GM18498 (cell line): ENCODE measurements around the gene ESPN.
"Not testable (repeated sequence)": the region's sequence is repeated elsewhere in the genome, so short reads cannot be mapped to it uniquely, and the experiment has no call there.

ENCODE experiments used
- ATAC-seq: cut with Tn5 transposase; IDR thresholded peaks from one replicate; pipeline ENCODE4 v1.9.1; 2021; ENCODE audit warnings: mild to moderate bottlenecking, moderate library complexity; ENCODE audit not compliant: unreplicated experiment

ESPN gene, protein sequence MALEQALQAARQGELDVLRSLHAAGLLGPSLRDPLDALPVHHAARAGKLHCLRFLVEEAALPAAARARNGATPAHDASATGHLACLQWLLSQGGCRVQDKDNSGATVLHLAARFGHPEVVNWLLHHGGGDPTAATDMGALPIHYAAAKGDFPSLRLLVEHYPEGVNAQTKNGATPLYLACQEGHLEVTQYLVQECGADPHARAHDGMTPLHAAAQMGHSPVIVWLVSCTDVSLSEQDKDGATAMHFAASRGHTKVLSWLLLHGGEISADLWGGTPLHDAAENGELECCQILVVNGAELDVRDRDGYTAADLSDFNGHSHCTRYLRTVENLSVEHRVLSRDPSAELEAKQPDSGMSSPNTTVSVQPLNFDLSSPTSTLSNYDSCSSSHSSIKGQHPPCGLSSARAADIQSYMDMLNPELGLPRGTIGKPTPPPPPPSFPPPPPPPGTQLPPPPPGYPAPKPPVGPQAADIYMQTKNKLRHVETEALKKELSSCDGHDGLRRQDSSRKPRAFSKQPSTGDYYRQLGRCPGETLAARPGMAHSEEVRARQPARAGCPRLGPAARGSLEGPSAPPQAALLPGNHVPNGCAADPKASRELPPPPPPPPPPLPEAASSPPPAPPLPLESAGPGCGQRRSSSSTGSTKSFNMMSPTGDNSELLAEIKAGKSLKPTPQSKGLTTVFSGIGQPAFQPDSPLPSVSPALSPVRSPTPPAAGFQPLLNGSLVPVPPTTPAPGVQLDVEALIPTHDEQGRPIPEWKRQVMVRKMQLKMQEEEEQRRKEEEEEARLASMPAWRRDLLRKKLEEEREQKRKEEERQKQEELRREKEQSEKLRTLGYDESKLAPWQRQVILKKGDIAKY

DNA sequence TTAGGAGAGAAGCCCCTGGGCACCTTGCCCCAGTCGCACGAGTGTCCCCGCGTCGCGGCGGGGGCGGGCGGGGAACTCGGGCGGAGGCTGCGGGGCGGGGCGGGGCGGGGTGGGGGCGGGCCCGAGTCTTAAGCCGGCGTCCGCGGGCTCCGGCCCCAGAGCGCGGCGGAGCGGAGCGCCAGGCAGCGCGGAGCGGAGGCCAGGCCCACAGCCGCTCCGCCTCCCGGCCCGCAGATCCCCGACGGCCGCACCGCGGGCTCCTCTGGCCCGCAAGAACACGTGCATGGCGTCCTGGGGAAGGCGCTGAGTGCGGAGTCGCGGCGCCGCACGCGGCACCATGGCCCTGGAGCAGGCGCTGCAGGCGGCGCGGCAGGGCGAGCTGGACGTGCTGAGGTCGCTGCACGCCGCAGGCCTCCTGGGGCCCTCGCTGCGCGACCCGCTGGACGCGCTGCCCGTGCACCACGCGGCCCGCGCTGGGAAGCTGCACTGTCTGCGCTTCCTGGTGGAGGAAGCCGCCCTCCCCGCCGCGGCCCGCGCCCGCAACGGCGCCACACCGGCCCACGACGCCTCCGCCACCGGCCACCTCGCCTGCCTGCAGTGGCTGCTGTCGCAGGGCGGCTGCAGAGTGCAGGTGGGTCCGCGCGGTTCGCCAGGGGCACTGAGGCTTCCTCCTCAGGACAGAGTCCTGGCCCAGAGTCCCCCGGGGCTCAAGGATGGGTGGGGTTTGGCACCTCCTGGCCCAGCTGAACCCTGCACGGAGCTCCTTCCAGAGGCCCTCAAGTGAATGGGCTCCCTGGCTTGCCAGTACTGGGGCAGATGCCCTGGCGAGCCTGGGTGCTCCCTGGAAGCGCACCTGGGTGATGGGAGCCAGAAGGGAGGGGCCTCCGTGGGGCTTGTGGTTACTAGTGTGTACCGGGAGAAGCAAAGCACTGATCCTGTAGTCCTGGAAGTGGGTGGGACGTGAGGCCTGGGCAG is at the start of gene ESPN:
ESPN (plus strand) TSS at position 158 of the 975 bp plus-strand sequence; CDS start at position 338, 180 bp downstream.
- no peak for ATAC-seq

GRCh38 chr1:6378096-6378746 is 46.4 kb upstream of the ESPN start:
- ATAC-seq, result no peak

DNA sequence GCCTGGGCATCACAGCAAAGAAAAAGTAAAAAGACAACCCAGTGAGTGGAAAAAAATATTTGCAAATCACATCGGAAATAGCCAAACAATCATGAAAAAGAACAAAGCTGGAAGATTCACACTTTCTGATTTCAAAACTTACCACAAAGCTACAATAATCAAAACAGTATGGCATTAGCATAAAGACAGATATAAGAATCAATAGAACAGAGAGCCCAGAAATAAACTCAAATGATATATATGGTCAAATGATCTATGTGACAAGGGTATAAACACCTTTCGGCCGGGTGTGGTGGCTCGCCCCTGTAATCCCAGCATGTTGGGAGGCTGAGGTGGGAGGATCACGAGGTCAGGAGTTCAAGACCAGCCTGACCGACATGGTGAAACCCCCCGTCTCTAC is 44.5 kb upstream of the ESPN start:
- ATAC-seq, result no peak

DNA sequence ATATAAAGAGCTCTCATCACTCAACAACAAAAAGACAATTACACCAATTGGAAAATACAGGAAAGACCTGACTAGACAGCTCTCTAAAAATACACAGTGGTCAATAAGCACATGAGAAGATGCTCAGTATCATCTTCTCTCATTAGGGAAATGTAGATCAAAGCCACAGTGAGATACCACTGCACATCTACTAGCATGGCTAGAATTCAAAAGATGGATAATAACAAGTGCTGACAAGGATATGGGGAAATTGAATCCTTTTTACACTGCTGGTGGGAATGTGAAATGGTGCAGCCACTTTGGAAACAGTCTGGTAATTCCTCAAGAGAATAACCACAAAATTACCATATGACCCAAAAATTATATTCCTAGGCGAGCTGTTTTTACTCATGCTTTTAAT is 40.4 kb upstream of the ESPN start:
- no peak for ATAC-seq

GRCh38 chr1:6384962-6385361 is 39.6 kb upstream of the ESPN start:
- ATAC-seq, result no peak

- ATAC-seq, result no peak
These were observed 38.9 kb upstream of the ESPN start for GRCh38 chr1:6385488-6386191.

GRCh38 chr1:6386371-6386949 is 38.1 kb upstream of the ESPN start:
- ATAC-seq, result no peak

- no peak for ATAC-seq
These were observed 34.6 kb upstream of the ESPN start for GRCh38 chr1:6389971-6390370.

DNA sequence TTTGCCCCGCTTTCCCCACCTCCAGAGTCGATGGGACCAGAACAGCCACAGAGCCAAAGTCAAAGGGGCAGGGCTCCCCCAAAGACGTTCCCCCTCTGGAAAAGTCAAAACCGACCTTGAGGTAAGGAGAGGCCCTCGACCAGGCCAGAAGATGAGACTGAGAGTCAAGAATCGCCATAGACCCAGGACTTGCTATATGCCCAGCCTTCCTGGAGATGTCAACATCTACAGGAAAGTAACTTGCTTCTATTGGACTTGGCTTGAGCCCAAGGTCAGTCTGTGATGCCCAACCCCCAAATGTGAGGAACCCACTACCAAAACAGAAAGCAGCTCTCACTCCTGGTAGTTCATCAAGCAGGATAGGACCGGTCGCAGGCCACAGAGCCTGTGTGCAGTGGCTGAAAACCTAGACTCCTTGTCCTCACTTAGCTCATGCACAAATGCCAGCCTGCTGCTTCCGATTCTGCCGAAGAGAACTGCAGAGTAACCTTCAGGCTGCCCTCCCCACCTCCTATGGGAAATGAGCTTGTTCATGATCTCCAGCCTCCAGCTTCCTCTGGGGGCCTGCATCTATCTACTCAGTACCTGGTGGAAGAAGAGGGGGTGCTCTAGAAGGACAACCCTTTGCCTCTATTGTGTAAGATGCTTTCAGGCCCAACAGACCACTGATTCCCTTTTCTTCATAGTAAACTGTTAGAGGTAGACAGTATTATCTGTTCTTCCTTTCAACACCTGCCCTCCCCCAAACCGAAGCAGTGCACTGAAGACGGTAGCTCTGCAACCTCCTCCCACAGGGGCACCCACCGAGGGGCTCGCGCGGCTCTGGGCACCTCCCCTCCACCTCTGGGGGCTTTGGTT is 32.4 kb upstream of the ESPN start:
- no peak for ATAC-seq

DNA sequence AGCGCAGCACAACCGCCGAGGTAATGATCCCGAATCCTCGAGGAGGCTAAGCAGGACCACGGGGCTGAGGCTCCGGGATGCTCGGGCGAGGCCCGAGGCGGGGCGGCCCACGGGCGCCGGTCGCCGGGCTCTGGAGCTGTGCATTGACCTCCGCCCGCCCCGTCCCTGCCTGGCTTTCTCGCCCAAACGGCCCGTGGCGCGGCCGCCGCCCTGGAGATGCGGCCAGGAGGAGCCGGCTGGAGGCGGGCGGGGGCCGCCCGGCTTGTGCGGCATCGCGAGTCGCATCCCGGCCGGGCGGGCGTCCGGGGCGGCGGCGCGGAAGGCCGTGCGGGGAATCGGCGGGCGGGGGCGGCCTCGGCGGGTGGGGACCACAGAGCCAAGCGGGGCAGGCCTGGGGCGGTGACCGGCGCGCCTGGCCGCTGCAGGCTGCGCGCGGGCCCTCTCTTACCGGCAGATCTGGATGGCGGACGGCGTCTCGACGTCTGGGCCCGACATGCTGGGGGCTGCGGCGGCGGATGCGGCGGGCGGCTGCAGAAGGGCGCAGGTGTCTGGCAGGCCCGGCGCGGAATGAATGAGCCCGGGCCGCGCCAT is 31.7 kb upstream of the ESPN start:
- peak; percentile 16 for ATAC-seq

GRCh38 chr1:6393400-6394187 is 31.0 kb upstream of the ESPN start, which contains the start of gene ACOT7:
Gene ACOT7, minus strand, starts transcription at chr1:6393767. Its CDS starts 368 bp downstream, at chr1:6393399.
- ATAC-seq, result peak; percentile 87

DNA sequence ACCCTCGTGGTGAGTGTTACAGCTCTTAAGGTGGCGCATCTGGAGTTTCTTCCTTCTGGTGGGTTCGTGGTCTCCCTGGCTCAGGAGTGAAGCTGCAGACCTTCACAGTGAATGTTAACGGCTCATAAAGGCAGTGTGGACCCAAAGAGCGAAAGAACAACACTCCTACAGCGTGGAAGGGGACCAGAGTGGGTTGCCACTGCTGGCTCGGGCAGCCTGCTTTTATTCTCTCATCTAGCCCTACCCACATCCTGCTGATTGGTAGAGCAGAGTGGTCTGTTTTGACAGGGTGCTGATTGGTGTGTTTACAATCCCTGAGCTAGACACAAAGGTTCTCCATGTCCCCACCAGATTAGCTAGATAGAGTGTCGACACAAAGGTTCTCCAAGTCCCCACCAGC is 29.4 kb upstream of the ESPN start:
- not testable (repeated sequence) for ATAC-seq

DNA sequence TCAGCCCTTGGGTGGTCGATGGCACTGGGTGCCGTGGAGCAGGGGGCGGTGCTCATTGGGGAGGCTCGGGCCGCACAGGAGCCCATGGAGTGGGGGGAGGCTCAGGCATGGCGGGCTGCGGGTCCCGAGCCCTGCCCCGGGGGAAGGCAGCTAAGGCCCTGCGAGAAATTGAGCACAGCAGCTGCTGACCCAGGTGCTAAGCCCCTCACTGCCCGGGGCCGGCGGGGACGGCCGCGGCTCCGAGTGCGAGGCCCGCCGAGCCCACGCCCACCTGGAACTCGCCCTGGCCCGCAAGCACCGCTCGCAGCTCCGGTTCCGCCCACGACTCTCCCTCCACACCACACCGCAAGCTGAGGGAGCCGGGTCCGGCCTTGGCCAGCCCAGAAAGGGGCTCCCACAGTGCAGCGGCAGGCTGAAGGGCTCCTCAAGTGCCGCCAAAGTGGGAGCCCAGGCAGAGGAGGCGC is 28.8 kb upstream of the ESPN start:
- not testable (repeated sequence) for ATAC-seq

- no peak for ATAC-seq
These were observed 27.6 kb upstream of the ESPN start for GRCh38 chr1:6396998-6397397.

DNA sequence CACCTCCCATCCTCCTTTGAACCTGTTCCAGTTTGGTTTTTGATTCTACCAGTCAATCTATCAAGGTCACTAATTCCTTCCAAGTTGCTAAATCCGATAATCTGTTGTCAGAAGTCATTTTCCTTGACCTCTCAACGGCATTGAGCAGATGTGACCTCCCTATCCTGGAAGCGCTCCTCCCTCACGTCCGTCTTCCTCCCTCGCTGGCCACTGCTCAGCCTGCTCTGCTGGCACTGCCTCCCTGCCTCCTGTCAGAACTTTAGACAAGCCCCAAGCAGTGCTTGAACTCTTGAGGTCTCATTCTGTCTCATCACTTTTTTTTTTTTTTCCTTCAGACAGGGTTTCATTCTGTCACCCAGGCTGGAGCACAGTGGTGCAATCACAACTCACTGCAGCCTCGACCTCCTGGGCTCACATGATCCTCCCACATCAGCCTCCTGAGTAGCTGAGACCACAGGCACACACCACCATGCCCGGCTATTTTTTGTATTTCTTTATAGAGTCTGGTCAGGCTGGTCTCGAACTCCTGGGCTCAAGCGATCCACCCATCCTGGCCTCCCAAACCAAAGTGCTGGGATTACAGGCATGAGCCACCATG is 26.6 kb upstream of the ESPN start:
- ATAC-seq, result no peak

DNA sequence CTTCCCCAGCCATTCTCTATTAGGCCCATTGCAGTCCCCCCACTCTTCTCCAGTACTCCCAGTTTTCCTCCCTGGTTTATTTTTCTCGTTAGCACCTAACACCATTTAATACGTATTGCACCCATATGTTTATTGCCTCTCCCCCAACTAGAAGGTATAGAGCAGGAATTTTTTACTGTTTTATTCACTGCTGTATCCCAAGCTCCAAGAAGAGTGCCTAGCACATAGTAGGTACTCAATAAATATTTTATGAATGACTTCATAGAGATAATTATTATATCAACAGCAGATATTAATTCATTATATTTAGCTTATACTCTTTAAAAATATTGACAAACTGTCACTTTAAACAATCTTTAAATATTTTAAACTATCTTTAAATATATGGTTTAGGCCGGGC is 25.3 kb upstream of the ESPN start:
- no peak for ATAC-seq

DNA sequence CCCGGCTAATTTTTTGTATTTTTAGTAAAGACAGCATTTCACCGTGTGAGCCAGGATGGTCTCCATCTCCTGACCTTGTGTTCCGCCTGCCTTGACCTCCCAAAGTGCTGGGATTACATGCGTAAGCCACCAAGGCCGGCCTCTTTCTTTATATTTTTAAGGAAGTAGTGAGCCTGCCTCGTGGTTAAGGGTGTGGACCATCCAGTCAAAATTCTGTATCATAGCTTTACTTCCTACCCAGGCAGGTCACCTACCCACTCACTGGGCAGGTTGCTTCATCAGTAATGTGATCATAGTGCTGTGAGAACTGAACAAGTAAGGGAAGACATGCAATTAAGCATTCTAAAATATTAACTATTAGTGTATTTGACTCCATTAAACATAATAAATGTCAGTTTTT is 22.9 kb upstream of the ESPN start:
- no peak for ATAC-seq
